GM23338 (cell line): ENCODE data around the gene MAGI1.

Experiments
- EZH2 ChIP-seq: fragments of 200-600 bp; sonication (generic); IDR thresholded peaks from one replicate; pipeline ENCODE4 v1.8.0; 2017; ENCODE audit warnings: antibody characterized with exemption, mild to moderate bottlenecking, low read depth; ENCODE audit not compliant: unreplicated experiment
- EZH2phosphoT487 ChIP-seq: fragments of 200-600 bp; sonication (generic); IDR thresholded peaks from one replicate; pipeline ENCODE4 v1.8.1; 2018; ENCODE audit warnings: antibody characterized with exemption; ENCODE audit not compliant: unreplicated experiment
- JUNB ChIP-seq: IDR thresholded peaks from one replicate; pipeline ENCODE4 v1.6.1; 2016; ENCODE audit warnings: antibody characterized with exemption; ENCODE audit not compliant: unreplicated experiment
- POLR2AphosphoS5 ChIP-seq: IDR thresholded peaks from 2 replicates; pipeline ENCODE4 v1.6.1; 2016; ENCODE audit warnings: antibody characterized with exemption, low read depth
- TF ChIP-seq, protein P1 (sequence below), 2 experiments: fragments of 200-600 bp in 1 of 2; sonication (generic) in 1 of 2; conservative IDR thresholded peaks; 2 replicates each; pipeline versions ENCODE4 v1.5.1 to v1.6.1; 2016 to 2017; ENCODE audit warnings: antibody characterized with exemption in 2 of 2, low read depth in 2 of 2, mild to moderate bottlenecking in 2 of 2, moderate library complexity in 1 of 2
- TF ChIP-seq, protein P2 (sequence below): IDR thresholded peaks from one replicate; pipeline ENCODE4 v1.6.1; 2018; ENCODE audit warnings: antibody characterized with exemption; ENCODE audit not compliant: unreplicated experiment

DNA sequence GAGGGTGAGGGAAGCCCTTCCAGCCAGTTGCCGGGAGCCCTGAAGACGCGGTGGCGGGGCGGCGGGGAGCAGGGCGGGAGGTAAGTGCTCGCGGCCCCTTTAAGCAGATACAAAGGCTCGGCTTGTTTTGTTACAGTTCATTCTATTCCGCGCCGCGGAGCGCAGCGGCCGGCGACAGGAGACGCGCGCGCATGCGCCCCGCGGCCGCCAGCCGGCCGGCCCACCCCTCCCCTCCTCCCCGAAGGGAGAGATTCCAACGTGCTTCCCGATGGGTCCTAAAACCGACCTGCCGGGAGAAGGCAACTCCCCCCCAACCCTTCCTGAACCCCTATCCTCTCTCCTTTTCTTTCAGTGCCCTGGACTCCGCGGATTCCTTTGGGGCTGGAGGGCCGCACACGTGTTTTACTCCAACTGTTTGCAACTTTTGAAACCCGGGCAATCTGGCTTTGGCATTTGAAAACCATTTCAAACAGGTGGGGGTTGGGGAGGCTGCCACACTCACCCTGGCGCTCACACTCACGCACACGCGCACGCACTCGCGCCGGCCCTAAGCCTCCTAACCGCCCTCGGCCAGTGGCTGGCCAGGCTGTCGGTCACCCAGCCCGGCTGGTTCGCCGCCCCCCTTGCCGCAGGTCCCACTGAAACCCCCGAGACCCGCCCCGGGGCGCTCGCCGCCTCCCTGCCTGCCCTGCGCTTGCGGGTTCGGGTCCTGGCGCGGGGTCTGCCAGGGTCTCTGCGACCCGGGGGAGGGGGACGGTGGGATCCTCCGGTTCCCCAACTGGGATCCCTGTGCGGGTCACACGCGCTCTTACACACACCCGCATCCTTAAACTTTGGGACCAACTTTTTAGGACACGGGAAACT is at the start of gene MAGI1:
- TF ChIP-seq, protein P1, sequence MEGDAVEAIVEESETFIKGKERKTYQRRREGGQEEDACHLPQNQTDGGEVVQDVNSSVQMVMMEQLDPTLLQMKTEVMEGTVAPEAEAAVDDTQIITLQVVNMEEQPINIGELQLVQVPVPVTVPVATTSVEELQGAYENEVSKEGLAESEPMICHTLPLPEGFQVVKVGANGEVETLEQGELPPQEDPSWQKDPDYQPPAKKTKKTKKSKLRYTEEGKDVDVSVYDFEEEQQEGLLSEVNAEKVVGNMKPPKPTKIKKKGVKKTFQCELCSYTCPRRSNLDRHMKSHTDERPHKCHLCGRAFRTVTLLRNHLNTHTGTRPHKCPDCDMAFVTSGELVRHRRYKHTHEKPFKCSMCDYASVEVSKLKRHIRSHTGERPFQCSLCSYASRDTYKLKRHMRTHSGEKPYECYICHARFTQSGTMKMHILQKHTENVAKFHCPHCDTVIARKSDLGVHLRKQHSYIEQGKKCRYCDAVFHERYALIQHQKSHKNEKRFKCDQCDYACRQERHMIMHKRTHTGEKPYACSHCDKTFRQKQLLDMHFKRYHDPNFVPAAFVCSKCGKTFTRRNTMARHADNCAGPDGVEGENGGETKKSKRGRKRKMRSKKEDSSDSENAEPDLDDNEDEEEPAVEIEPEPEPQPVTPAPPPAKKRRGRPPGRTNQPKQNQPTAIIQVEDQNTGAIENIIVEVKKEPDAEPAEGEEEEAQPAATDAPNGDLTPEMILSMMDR (conservative IDR thresholded peaks at IDR 0.05; ENCODE audit: low read depth in 2 of 2), result no peak
- TF ChIP-seq JUNB (no peak), EZH2phosphoT487 (no peak), EZH2 (no peak), POLR2AphosphoS5 (peak; percentile 50)
- TF ChIP-seq, protein P2, sequence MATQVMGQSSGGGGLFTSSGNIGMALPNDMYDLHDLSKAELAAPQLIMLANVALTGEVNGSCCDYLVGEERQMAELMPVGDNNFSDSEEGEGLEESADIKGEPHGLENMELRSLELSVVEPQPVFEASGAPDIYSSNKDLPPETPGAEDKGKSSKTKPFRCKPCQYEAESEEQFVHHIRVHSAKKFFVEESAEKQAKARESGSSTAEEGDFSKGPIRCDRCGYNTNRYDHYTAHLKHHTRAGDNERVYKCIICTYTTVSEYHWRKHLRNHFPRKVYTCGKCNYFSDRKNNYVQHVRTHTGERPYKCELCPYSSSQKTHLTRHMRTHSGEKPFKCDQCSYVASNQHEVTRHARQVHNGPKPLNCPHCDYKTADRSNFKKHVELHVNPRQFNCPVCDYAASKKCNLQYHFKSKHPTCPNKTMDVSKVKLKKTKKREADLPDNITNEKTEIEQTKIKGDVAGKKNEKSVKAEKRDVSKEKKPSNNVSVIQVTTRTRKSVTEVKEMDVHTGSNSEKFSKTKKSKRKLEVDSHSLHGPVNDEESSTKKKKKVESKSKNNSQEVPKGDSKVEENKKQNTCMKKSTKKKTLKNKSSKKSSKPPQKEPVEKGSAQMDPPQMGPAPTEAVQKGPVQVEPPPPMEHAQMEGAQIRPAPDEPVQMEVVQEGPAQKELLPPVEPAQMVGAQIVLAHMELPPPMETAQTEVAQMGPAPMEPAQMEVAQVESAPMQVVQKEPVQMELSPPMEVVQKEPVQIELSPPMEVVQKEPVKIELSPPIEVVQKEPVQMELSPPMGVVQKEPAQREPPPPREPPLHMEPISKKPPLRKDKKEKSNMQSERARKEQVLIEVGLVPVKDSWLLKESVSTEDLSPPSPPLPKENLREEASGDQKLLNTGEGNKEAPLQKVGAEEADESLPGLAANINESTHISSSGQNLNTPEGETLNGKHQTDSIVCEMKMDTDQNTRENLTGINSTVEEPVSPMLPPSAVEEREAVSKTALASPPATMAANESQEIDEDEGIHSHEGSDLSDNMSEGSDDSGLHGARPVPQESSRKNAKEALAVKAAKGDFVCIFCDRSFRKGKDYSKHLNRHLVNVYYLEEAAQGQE, result no peak
